H1 (cell line): ENCODE data around the gene FLCN. TPM values are rescaled to one million over a fixed set of nuclear protein-coding genes. Genes with fewer than 3 reads are reported as not detected.

ENCODE experiments used
- GABPA ChIP-seq: IDR thresholded peaks from 2 replicates; pipeline ENCODE4 v1.6.1; 2011; ENCODE audit warnings: mild to moderate bottlenecking, low read length, moderate library complexity, borderline replicate concordance; ENCODE audit not compliant: insufficient read depth
- JUN ChIP-seq: IDR thresholded peaks from 2 replicates; pipeline ENCODE4 v1.6.1; 2011; ENCODE audit warnings: low read depth, mild to moderate bottlenecking, improper control_type of control experiment, low read length
- polyA plus RNA-seq, 7 experiments: library from polyadenylated mRNA; depleted of rRNA in 3 of 7; stranded (reverse) in 5 of 7; unstranded in 2 of 7; fragments of >200 nt in 5 of 7; fragments of 200-250 nt in 2 of 7; gene quantifications; 1 replicate in 5 of 7; 2 replicates in 1 of 7; 4 replicates in 1 of 7; pipeline versions ENCODE4 v1.2.1 to v1.2.3, GENCODE V29; 2011 to 2013; ENCODE audit warnings: missing spikeins in 2 of 7, mixed read lengths in 2 of 7
- total RNA-seq: library from RNA; stranded (reverse); fragmentation: NEBNext Ultra II Directional; extraction: Animal tissue kit (Norgen Biotek cat#: 25700); gene quantifications from 2 replicates; pipeline ENCODE4 v1.2.1, GENCODE V29; 2021

The FLCN gene
- total and polyA plus RNA-seq, 2 of the 8 experiments (the other 6 are each of a cell fraction or from before 2014, with no cell fraction given), result 15.6 to 34.6 TPM

GRCh38 chr17:17217995-17218394 is 19.0 kb downstream of the FLCN start (continued):
- TF ChIP-seq JUN (no peak), GABPA (no peak)
